Measurements from ENCODE around the gene UBAP1.
"Not testable (repeated sequence)": the region's sequence is repeated elsewhere in the genome, so short reads cannot be mapped to it uniquely, and the experiment has no call there.

UBAP1 gene

DNA sequence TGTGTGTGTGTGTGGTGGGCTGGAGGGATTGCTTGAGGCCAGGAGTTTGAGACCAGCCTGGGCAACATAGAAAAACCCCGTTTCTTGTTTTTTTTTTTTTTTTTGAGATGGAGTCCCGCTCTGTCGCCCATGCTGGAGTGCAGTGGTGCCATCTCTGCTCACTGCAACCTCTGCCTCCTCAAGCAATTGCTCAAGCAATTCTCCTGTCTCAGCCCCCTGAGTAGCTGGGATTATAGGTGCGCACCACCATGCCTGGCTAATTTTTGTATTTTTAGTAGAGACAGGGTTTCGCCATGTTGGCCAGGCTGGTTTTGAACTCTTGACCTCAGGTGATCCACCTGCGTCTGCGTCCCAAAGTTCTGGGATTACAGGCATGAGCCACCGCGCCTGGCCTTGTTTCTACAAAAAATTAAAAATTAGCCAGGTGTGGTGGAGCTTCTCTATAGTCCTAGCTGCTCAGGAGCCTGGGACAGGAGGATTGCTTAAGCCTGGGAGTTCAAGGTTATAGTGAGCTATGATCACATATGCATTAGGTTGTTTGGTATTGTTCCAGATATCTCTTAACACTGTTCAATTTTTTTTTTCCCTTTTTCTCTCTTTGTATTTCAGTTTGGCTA, 47.4 kb downstream of the UBAP1 start:
- not testable (repeated sequence) for DNase-seq

DNA sequence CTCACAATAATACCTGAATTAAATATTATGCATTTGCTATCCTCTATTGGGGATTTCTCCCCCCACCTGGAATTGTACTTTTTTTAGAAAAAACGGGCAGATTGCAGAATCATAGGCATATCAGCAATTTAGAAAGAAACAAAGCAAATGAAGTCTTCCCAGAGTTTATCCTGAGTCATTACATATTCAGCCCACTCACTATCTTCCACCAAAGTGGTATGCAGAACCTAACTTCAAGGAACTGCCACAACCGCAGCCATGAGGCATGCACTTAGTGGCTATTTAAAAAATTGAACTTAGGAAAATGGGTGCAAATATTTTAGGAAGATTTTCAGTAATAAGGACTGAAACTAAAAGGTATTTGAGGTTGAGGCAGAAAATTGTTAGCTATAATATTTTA, 48.6 kb downstream of the UBAP1 start:
- no peak for DNase-seq

DNA sequence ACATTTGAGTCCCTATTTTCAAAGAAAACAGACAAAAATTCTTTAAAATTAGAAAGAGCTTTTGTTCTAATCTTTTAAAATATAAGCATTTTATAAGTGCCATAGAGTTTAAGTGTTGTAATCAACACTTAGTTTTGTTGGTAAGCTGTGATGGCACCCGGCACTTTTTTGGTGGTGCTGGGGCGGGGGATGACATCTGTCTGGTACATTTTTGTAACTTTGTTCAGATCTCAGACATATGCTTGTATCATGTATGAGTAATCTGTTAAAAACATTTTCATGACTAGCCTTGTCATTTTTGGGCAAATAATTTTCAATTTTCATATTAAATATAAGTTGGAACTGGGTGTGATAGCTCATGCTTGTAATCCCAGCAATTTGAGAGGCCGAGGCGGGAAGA, 51.7 kb downstream of the UBAP1 start:
- DNase-seq: no peak

DNA sequence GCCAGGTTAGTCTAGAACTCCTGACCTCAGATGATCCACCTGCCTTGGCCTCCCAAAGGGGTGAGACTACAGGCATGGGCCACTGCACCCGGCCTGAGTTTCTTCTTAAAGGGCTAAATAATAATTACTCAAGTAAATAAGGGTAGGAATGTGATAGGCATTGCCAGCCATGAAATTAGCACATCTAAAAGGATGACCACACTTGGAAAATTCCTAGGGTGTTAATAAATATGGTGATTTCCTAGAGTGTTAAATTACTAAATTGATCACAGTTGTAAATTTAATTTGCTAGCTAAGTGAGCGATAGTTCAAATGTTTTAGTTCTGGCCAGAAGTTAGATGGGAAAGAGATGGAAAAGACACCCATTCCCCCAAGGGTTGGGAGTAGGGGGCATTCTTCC, 53.4 kb downstream of the UBAP1 start:
- DNase-seq: no peak

DNA sequence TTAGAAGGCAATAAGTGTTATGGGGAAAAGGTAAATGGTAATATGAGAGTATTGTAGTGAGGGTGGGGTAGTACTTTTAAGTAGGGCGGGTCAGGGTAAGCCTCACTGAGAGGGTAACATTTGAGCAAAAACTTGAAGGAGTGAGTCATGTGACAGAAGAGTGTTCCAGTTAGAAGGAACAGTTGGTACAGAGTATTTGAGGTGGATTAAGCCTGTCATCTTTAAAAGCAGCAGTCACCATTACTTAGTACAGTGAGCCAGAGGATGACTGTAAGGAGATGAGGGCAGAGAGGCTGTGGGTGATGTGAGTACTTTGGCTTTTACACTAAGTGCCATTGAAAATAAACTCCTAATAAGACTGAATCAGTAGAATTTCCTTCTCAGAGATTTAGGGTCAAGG, 54.8 kb downstream of the UBAP1 start:
- no peak for DNase-seq

DNA sequence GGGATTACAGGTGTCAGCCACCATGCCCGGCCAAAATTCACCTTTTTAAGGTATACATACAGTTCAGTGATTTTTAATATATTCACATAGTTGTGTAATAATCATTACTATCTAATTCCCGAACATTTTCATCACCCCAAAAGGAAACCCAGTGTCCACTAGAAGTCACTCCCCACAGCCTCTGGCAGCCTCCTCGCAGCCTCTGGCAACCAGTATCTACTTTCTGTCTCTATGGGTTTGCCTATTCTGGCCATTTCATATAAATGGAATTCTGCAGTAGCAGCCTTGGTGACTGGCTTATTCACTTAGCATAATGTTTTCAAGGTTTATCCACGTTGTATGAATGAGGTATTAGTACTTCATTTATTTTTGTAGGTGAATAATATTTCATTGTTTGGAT, 59.0 kb downstream of the UBAP1 start:
- DNase-seq: no peak

DNA sequence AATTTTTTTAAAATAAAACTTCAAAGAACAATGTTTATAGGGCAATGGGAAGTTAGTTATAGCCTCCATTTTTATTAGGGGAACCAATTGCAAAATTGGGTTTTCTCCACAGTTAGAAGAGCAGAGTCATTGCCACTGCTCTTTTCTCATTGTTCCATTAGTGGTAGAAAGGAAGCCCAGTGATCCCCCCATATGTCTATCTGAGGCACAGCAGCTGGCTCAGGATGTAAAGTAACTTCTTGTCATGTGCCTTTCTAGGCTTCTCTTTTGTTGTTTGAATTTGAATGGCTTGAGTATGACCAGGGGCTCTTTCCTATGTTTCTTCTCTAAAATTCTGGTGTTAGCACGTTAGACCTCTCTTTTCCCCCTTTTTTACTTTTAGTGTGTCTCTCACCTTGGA, 61.2 kb downstream of the UBAP1 start:
- no peak for DNase-seq

DNA sequence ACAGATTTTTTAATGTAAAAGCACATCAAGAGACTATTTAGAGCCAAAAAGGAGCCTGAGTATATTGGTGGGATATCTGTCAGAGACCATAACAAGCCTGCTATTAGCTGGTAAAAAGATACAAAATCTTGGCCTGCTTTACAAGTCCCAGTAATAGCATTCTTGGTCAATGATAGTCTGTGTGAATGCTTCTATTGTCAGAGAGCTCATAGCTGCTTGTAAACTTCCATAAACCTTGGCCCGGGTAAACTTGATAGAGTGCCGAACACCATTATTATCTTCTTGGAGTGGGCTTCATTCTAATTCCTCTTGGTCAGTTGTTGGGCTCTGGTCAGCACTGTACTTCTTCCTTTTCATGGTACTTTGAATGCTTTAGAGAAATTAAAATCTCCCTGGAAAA, 64.0 kb downstream of the UBAP1 start:
- no peak for DNase-seq

DNA sequence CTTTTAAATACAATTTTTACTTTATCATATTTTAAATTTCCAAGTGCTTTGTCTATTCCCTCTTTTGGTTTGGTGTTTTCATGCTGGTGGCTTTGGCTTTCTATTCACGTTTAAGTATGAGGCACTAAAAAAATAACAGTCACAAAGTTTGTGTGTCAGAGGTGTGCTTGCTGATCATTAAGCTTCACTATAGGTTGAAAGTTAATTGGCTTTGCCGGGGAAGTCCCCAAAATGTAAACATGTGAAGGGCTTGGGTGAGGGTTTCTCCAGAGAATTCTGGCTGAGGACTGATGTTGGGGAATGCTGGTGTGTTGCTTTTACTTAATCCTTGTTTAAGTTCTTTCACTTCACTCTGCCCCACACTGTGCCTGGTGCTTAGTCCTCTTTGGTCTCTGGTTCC, 66.4 kb downstream of the UBAP1 start:
- DNase-seq: not testable (repeated sequence)

DNA sequence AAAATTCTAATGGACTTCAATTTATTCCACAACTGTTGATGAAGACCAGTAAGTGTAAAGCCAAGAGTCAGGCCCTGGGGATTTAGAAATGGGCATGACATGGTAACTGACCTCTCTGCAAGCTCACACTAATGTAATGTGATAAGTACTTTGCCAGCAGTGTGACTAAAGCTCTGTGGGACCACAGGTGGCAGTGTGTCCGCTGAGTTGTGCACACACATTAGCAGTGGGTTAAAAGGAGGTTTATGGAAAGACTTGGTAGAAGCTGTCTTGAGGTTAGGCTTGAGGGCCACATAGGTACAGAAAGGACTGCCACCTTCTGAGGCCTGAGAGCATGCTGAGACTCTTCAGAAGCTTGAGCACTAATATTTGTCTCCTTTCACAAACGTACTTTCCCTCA, 67.6 kb downstream of the UBAP1 start:
- no peak for DNase-seq

DNA sequence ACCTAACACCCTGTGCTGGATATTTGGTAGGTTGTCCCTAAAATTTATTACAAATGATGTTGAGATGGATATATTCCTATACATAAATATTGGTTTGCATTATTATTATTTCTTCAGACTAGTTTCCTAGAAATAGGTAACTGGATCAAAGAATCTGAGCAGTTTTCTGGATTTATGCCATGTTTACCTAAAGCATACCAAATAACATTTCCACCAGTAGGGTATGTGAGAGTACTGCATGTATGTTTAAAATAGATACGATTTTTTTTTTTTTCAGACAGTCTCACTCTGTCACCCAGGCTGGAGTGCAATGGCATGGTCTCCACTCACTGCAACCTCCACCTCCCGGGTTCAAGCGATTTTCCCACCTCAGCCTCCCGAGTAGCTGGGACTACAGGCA, 68.9 kb downstream of the UBAP1 start:
- DNase-seq: not testable (repeated sequence)

DNA sequence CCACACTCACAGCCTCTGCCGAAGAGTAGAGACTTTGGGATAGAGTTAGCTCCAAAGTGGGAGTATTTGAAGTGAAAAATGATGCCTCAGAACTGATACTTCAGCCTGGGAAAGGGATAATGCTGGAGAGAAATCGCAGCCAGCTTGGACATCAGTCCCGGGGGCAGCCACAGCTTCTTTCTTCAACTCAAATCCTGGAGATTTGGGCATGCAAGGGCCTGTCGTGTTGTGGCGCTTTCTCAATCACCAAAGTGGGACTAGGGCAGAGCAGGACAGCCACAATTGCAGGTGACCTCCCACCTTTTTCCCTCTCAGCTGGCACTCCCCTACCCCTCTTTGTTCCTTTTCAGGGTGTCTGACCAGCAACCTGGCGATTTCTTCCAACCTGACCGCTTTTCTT, 70.4 kb downstream of the UBAP1 start:
- DNase-seq: no peak

DNA sequence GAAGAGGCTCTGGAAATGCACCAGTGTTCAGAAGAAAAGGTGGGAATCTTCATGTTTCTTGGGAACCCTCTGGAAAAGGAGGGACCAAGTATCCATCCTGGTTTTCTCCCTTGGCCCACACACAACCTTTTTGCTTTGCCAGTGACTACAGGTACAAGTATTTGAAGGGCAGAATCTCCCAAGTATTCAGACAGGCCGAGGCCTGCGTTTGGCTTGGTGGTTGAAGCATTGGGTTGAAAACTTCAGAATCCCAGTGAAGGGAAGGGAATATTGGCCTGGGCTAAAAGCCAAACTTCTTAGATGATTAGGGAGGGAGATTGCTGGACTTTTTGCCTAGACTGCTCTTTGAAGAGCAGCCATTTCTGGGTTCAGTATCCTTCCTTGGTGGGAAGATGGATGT, 71.9 kb downstream of the UBAP1 start:
- no peak for DNase-seq

DNA sequence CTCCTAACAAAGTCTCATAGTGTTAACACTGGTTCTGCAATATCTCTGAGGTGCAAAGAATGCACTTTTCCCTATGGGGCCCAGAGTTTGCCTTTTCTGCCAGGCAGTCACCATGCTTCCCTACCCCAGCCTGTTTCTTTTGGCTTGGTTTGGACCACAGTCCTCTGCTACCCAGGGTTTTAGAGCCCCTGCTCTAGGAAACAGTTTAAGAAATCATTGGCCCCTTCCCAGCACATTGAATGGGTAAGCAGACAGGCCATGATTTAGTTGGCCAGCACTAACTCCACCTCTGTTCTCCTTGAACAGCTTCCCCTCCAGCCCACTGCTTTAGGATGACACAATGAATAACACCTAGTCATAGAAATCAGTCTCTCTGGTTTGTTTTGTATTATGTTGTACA, 73.2 kb downstream of the UBAP1 start:
- DNase-seq: no peak

DNA sequence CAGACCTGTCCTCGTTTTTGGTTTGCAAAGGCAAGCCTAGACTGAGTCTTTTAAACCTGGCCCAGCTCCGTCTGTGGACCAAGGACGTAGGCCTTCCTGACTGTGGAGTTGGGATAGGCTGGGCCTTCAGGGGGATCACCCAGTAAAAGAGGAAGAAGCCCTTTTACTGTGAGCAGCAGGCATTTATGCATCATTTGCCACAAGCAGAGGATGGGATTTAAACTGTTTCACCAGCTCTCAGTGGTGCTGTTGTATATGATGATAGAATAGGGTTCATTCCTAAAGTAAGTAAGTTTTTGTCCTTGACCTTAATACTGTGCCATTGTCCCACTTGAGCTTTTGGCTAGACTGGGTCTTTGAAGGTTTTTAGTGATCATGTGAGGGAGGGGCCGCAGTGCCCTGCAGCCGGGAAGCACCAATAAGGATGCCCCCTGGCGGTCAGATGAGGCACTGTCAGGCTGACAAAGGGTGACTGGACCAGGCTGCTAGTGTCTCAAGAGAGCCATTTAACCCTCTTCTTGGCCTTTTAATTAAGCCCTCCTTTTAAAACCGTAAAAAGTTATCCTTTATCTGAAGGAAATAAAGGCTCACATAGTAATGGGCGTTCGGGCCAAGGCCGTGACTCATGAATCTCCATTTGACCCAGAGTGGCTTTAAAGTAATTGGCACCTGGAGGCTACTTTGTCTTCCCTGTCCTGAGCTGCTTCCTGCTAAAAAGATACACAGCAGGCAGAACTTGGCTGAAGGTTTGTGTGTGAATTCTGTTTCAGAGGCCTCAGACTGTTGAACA, 74.0 kb downstream of the UBAP1 start:
- DNase-seq: peak; percentile 26

DNA sequence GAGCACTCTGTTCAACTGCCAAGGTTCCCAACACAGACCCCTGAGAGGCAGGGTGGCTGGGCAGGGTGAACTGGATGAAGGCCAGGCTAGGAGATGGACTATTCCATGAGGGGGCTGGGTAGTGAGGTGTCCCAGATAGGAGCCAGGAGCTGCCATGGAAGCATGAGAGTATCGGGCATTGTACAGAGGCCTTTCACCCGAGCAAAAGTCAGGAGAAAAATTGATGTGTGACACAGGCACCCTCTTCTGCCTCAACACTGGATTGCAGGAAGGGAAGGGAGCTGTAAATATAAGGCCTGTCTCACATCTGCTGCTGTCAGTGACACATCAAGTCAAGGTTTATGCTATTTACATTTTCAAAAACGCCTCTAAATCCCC, 74.6 kb downstream of the UBAP1 start:
- no peak for DNase-seq

DNA sequence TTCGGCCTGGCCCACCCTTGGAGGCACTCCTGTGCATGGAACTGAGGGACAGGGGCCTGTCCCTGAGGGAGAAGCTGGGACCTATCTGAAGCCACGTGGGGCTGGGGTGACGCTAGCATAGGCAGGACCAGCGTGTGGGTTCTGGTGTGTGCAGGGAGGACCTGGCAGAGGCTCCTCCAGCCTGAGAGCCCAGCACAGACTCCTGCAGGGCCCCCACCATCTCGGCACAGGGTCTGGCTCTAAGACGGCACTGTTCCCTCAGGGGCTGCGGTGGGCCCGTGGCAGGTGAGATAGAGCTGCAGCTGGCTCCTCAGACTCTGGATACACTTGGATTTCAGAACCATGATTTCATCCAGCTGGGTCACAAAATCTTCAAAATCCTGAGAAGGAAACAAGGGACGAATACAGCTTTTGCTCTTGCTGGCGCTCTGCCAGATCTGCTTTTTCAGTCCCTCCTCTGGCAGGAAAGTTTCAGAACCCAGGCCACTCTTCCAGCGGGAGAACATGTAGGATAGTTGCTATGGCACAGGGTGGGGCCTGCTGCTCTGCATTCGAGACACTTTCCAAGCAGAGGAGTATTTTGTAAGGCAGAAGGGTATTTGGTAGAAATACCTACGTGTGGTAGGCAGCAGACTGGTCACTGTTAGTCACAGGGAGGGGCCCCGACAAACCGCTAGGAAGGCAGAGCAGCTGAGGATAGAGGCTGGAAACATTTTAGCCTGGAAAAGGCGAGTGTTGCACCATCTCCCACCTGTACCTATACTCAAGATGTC, 75.5 kb downstream of the UBAP1 start:
- DNase-seq: no peak

DNA sequence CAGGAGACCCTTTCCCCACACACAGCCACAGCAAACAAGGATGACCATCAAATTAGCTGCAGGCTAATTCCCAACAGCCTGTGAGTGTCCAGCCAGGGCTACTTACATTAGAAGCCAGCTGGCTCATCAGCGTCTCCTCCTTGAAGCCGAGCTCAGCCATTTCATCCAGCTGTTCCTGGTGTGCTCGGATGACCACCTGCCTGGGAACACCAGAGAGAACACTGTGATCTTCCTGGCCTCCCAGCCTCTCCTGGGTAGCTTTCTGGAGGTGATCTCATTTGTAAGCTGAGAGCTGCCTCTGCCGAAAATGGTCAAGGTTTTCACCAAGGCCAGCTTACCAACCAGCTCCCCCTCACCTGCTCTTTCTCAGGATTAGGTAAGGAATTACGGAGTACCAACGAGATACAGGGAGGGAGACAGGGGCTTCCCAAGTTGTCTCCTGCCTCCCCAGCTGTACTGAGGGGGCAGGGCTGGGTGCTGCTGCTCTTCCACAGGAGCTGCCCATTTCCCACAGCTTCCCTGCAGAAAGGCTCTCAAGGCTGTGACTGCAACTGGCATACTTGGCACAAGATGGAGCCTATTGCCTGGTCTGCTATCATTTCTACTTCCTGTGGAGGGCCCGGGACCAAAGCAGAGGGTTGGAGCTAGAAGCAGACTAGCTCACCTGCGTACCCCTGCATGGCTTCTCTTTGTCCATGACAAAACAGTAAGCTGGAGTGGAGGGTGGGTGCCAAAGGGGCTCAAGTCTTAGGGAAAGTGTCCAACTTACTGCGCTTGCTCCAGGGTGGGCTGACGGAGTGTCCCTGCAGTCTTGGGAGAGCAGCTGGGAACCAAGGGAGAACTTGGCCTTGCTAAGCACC, 76.4 kb downstream of the UBAP1 start:
- DNase-seq: no peak

DNA sequence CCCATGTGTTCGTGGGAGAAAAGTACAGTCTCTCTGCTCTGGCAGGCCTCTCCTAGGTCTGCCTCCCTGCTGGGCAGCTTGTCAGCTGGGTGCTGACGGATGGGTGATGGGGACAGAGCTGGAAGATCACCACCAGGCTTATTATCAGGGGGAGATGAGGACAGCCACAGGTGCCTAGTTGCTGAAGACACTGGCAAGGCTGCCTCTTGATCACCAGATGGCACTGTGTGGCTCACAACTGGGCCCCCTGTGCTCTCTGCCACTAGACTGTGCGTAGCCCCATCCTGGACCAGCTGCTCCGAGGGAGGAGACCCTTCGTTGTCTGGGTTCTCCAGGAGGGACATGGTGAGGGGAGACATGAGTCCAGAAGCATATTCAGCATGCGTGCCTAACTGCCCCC, 77.3 kb downstream of the UBAP1 start:
- DNase-seq: no peak

DNA sequence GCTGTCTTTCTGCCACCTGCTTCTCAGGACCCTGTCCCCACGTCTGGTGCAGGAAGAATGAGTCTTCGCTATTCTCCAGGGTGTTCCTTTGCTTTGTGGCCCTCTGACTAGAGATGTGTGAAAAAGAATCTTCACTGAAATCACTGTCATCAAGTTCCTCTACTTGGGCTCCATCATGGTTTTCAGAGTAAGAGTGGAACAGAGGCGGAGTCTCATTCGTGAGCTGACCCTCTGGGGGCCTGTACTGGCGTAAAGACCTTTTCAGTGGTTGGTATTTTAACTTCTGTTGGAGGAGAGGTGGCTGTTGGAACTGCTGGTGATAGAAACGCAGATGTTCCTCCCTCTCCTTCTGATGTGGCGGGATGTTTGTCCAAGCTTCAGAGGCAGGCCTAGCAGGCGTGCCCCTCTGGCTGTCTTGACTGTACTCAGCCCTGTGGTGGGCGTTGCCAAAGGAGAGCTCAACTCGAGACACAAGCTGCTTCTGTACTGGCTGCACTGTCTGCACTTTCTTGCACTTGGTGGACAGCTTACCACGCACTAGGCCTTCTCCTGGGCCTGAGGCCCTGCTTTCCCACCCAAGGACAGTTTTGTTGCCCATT, 78.2 kb downstream of the UBAP1 start:
- DNase-seq: no peak

DNA sequence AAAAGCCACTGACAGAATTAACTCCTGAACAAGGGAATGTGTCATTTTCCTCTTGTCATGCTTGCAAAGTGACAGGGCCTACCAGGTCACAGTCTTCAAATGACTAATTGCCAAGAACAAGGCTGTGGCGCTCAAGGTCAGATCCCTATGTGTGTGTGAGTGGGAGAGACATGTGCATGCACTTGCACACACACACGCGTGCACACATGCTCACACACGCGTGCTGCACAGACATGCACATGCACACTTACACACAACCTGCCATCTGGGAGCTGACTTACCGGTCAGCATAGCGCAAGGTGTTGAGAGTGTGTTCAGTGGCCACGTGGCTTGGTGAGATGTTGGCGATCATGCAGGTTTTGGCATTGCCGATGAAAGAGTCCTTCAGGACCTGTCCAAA, 80.5 kb downstream of the UBAP1 start:
- DNase-seq: no peak

DNA sequence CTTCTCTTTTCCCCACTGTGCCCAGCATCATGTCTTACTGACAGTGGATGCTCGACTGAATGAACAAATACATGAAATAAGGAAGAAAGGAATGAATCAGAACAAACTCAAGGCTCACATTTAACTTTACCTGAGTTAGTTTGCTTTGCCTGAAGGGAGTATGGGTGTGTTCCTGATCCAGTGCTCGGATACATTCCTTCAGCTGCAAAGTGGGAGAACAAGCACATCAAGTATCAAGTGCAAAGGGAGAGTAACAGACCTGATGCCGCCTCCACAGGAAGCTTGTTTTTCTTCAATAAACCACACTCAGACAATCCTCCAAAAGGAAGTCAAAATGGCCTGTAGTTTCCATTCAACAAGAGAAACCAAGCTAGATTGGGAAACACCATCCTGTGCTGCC, 84.1 kb downstream of the UBAP1 start:
- DNase-seq: no peak

DNA sequence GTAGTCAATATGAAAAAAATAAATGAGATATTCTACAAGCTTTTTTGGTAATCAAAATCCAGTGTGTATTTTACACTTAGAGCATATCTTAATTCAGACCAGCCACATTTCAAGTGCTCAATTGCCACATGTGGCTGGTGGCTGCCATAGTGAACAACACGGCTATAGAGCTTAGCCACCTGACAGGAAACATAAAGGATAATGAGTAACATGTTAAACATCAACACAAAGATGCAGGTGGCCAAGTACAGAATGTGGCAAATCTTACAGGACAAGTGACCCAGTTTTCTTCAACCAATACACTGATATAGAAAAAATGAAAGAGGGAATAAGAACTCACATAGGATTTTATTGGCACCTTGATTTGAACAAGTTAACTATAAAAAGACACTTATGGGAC, 88.8 kb downstream of the UBAP1 start:
- no peak for DNase-seq
